Upper lobe of right lung (tissue), 1 donor: ENCODE results near the gene SYTL2. TPM values are rescaled to one million over a fixed set of nuclear protein-coding genes. Genes with fewer than 3 reads are reported as not detected.

Experiments
- ATAC-seq: fragments of 200-7000 bp; cut with Tn5 transposase; one replicate; pipeline ENCODE4 v1.9.1; 2020; ENCODE audit warnings: mild to moderate bottlenecking, moderate library complexity
- DNase-seq: peaks from one replicate; pipeline ENCODE4 v3.0.0-alpha.2; 2020
- H3K27ac ChIP-seq: fragments of 200-600 bp; one replicate; pipeline ENCODE4 v1.8.0; 2022
- H3K27me3 ChIP-seq: fragments of 200-600 bp; one replicate; pipeline ENCODE4 v1.8.0; 2022; ENCODE audit warnings: mild to moderate bottlenecking
- H3K36me3 ChIP-seq: fragments of 200-600 bp; one replicate; pipeline ENCODE4 v1.8.0; 2022
- H3K4me1 ChIP-seq: fragments of 200-600 bp; one replicate; pipeline ENCODE4 v1.8.0; 2022
- H3K4me3 ChIP-seq: fragments of 200-600 bp; one replicate; pipeline ENCODE4 v1.8.0; 2022; ENCODE audit warnings: mild to moderate bottlenecking
- H3K9me3 ChIP-seq: fragments of 200-600 bp; one replicate; pipeline ENCODE4 v1.8.0; 2022
- intact Hi-C: fragments of 100-400 bp; cut with DNase I; formaldehyde crosslinking; loops from one replicate; pipeline ENCODE4 v1.11.0; 2022
- total RNA-seq: library from RNA; stranded (reverse); fragmentation: NEBNext Ultra II Directional; extraction: Animal tissue kit (Norgen Biotek cat#: 25700); gene quantifications from one replicate; pipeline ENCODE4 v1.2.1, GENCODE V29; 2021
- TF ChIP-seq, protein P1 (sequence below): fragments of 200-600 bp; IDR thresholded peaks from one replicate; pipeline ENCODE4 v1.8.0; 2022; ENCODE audit warnings: antibody characterized with exemption
- donor health status: DM: no; HTN: yes; CAD: no; lungs with severe emphysema.

Gene SYTL2
- total RNA-seq, 1 donor from 2014 or later, result 36.5 TPM

DNA sequence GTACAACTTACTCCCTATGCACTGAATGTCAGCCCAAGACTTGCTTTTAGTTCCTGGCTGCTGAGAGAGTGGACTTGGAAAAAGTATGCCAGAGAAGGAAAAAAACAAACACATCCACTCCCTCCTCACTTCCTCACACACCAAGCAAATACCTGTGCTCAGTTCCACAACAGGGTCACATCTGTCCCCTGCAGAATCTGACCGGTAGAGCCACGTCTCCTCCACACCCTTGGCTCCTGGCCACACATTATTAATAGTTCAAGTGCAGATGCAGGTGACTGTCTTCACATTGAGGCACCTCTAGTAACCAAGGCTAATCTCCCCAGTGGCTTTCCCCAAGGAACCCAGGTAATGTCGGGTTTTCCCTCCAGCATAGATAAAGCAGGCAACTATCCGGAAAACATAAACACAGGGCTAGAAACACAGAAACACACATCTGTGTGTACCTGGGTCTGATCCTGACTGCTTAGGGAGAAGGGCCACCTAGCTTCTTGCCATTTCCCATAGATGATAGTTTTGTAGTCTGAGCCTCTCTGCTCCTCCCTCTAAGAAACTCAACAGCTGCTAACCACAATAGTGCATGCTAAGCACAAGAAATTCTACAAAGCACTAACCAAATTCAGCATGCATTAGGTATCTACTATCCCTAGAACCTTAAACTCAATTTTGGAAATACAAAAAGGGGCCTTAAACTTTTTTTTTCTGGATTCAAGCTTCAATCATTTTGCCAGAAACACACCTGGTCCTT lies 10.2 kb downstream of the SYTL2 start:
- H3K27me3 ChIP-seq, result no peaks in the 10 kb centered on the region
- TF ChIP-seq, protein P1, sequence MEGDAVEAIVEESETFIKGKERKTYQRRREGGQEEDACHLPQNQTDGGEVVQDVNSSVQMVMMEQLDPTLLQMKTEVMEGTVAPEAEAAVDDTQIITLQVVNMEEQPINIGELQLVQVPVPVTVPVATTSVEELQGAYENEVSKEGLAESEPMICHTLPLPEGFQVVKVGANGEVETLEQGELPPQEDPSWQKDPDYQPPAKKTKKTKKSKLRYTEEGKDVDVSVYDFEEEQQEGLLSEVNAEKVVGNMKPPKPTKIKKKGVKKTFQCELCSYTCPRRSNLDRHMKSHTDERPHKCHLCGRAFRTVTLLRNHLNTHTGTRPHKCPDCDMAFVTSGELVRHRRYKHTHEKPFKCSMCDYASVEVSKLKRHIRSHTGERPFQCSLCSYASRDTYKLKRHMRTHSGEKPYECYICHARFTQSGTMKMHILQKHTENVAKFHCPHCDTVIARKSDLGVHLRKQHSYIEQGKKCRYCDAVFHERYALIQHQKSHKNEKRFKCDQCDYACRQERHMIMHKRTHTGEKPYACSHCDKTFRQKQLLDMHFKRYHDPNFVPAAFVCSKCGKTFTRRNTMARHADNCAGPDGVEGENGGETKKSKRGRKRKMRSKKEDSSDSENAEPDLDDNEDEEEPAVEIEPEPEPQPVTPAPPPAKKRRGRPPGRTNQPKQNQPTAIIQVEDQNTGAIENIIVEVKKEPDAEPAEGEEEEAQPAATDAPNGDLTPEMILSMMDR, result no peak
- H3K4me3 ChIP-seq, result no peak overlapping the region
- no peak for DNase-seq
- ATAC-seq, result no peak
- H3K9me3 ChIP-seq, result no peaks in the 10 kb centered on the region
- H3K27ac ChIP-seq, result no peak overlapping the region
- peaks cover 3% of the 10 kb centered on the region for H3K4me1 ChIP-seq
- intact Hi-C loops, result no loop called here
- H3K36me3 ChIP-seq, result no peaks in the 10 kb centered on the region

DNA sequence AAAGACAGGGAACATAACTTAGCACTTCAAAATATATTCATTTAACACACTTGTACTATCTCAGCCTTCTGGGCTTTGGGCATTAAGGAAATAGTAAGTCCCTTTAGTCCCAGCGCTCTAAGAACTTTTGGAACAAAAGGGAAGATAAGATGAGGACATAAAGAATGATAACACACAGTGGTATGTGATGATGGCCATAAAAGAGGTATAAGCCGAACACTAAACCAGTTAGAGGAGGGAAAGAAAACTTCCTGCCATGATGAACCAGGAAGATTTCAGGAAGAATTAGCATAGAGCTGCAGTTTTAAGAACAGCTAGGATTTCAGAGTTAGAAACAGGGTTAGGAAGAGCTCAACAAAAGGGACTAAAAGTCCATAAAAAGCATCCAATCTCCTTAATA lies 11.8 kb downstream of the SYTL2 start:
- no peaks in the 10 kb centered on the region for H3K9me3 ChIP-seq
- H3K36me3 ChIP-seq, result no peaks in the 10 kb centered on the region
- H3K4me3 ChIP-seq, result no peak overlapping the region
- intact Hi-C loops, result no loop called here
- ATAC-seq (no peak), DNase-seq (no peak)
- no peak overlapping the region for H3K27ac ChIP-seq
- H3K27me3 ChIP-seq, result no peaks in the 10 kb centered on the region
- H3K4me1 ChIP-seq, result no peaks in the 10 kb centered on the region
- TF ChIP-seq, protein P1, result no peak

DNA sequence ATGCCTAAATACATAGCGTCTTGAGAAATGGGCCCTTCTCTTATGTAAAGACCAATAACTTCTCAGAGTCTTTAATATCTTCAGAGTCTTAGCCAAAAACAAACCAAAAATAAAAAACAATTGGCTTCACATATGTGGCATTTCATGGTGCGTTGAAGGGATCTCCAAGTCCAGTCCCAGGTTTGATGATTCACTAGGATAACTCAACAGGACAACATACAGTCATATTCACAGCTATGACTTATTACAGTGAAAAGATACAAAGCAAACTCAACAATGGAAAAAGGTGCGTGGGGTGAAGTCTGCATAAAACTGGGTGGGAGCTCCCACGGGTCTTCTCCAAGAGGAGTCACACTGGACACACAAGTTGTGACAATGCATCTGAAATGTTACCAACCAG lies 12.6 kb downstream of the SYTL2 start:
- no peaks in the 10 kb centered on the region for H3K4me1 ChIP-seq
- H3K27ac ChIP-seq, result no peak overlapping the region
- intact Hi-C loops, result no loop called here
- TF ChIP-seq, protein P1, result no peak
- H3K4me3 ChIP-seq, result no peak overlapping the region
- no peak for DNase-seq
- ATAC-seq, result no peak
- H3K27me3 ChIP-seq, result no peaks in the 10 kb centered on the region
- no peaks in the 10 kb centered on the region for H3K36me3 ChIP-seq
- no peaks in the 10 kb centered on the region for H3K9me3 ChIP-seq

DNA sequence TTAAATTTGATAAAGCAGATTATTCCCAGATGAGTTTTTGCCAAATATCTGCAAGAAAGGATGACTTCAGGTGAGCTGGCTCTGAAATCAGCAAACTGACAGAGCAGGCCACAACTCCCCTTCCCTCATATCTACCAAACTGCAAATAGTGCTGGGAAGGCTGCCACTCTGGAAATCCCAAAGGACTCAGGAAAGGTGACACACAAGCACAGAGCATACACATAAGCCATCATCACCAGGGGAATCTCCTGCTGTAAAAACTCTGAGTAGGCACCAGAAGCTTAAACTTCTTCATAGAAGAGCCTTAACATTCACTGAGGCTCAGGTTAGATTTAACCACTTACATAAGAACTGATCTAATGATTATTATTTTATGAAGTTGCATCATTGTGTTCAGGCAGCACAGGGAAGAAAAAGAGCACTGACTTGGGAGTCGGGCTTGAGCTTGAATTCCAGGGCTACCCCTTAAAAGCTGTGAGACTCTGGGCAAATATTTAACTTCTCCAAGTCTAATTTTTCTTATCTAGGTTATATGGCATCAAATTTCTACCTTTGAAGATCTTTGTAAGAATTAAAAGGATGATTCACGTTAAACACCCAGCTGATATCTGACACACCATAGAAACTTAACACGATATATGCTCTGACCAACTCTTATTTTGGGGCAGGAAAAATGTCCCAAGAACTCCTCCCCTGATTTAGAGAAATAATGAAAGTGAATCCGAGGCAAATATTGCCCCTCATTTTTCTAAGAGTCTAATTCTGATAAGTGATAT lies 15.0 kb downstream of the SYTL2 start:
- ATAC-seq (no peak), DNase-seq (no peak)
- Histone ChIP-seq H3K9me3 (no peaks in the 10 kb centered on the region), H3K36me3 (no peaks in the 10 kb centered on the region), H3K27ac (no peak overlapping the region), H3K27me3 (no peaks in the 10 kb centered on the region), H3K4me3 (no peak overlapping the region), H3K4me1 (no peaks in the 10 kb centered on the region)
- TF ChIP-seq, protein P1, result no peak
- intact Hi-C loops, result no loop called here

DNA sequence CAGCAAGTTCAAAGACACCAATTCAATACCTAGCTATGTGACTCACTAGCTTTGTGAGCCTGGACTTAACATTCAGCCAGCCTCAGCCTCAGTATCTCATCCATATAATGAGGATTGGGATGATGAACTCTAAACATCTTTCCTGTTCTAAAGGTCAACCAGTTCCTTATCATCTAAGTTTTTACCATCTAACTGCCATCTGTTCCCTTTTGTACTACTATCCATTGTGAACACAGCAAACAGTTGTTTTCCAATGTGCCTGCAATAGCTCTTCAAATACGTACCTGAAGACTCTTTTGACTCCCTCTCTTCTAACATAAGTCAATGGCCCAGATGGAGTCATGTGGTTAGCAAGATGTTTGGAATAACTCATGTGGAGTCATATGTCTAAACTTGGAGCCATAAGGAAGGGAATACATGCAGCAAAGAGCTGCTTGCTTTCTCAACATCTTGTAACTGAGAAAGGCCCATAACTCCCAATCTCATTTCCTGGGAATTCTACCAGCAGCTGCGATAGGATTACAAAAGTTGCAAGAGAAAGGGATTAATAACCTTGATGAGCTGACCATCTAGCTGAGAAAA lies 19.4 kb downstream of the SYTL2 start:
- DNase-seq, result no peak
- Histone ChIP-seq H3K4me1 (no peaks in the 10 kb centered on the region), H3K27me3 (no peaks in the 10 kb centered on the region), H3K9me3 (no peaks in the 10 kb centered on the region), H3K27ac (no peak overlapping the region), H3K4me3 (no peak overlapping the region), H3K36me3 (no peaks in the 10 kb centered on the region)
- no peak for ATAC-seq
- intact Hi-C loops, result no loop called here
- TF ChIP-seq, protein P1, result no peak
